Vagina (tissue), 2 donors: ENCODE data around the gene PBX1. TPM values are rescaled to one million over a fixed set of nuclear protein-coding genes. Genes with fewer than 3 reads are reported as not detected.

ENCODE experiments used
- DNase-seq, 2 donors: peaks; one replicate each; pipeline ENCODE4 v3.0.0-alpha.2; 2017; ENCODE audit errors: extremely low spot score in 2 of 2
- H3K27ac ChIP-seq: fragments of 200-600 bp; sonication (generic); one replicate; pipeline ENCODE4 v1.5.1; 2019
- H3K27me3 ChIP-seq: fragments of 200-600 bp; sonication (generic); one replicate; pipeline ENCODE4 v1.5.1; 2019
- H3K36me3 ChIP-seq, 2 donors: fragments of 200-600 bp; sonication (generic); one replicate each; pipeline ENCODE4 v1.5.1; 2017 to 2019
- H3K4me1 ChIP-seq: fragments of 200-600 bp; sonication (generic); one replicate; pipeline ENCODE4 v1.5.1; 2019
- H3K4me3 ChIP-seq, 2 donors: fragments of 200-600 bp; sonication (generic); 1 replicate in 1 of 2; 2 replicates in 1 of 2; pipeline ENCODE4 v1.5.1; 2016 to 2019
- H3K9me3 ChIP-seq: fragments of 200-600 bp; sonication (generic); one replicate; pipeline ENCODE4 v1.5.1; 2019
- CTCF ChIP-seq, 3 experiments: fragments of 450-650 bp in 2 of 3; fragments of 200-600 bp in 1 of 3; sonication (generic) in 1 of 3; IDR thresholded peaks; one replicate each; pipeline ENCODE4 v1.5.1; 2017 to 2019; ENCODE audit warnings: antibody characterized with exemption in 3 of 3, mild to moderate bottlenecking in 2 of 3, moderate library complexity in 2 of 3
- POLR2A ChIP-seq, 2 donors: fragments of 450-650 bp; IDR thresholded peaks; one replicate each; pipeline ENCODE4 v1.6.1; 2017; ENCODE audit warnings: antibody characterized with exemption in 2 of 2, mild to moderate bottlenecking in 2 of 2, moderate library complexity in 2 of 2
- POLR2AphosphoS5 ChIP-seq, 2 donors: sonication (generic); formaldehyde crosslinking; IDR thresholded peaks; one replicate each; pipeline ENCODE4 v1.9.0; 2017; ENCODE audit warnings: antibody characterized with exemption in 2 of 2, mild to moderate bottlenecking in 2 of 2, low read depth in 1 of 2; ENCODE audit not compliant: insufficient read depth in 1 of 2
- intact Hi-C: fragments of 100-400 bp; cut with DNase I; formaldehyde crosslinking; loops from one replicate; pipeline ENCODE4 v1.15.1; 2023
- total RNA-seq: library from RNA; depleted of rRNA; stranded (reverse); fragments of >200 nt; gene quantifications from one replicate; pipeline ENCODE4 v1.2.3, GENCODE V29; 2016

The PBX1 gene
- total RNA-seq, 1 donor from 2014 or later = 69.0 TPM

- Histone ChIP-seq H3K4me1 (peaks cover 61% of the 10 kb centered on the region), H3K27ac (no peak overlapping the region), H3K4me3 (no peak overlapping the region)
Observed at GRCh38 chr1:164625004-164625617, 66.1 kb downstream of the PBX1 start.

DNA sequence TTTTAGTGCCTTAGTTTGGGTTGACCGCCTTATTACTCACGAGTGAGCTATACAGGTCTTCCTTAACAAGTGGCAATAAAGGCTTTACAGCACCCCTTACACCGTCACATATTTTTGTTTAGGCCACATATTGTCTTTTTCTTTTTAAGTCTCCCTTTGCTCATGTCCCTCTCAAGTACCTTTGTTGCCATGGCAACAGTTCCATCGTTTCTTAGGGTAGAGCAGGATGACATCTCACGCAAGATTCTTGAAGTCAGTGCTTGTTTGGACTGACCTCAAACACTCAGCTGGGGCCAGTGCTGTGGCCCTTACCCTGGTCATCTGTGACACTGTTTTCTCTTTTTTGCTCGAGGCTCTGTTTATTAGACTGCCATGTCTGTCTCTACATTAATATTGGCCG, 69.8 kb downstream of the PBX1 start:
- no peak overlapping the region for H3K4me3 ChIP-seq
- intact Hi-C loops = no loop called here
- no peak for DNase-seq
- H3K4me1 ChIP-seq = peaks cover 57% of the 10 kb centered on the region
- no peak overlapping the region for H3K27ac ChIP-seq
- H3K36me3 ChIP-seq = peaks cover 0 to 3% of the 10 kb centered on the region in 2 donors
- no peaks in the 10 kb centered on the region for H3K9me3 ChIP-seq
- no peaks in the 10 kb centered on the region for H3K27me3 ChIP-seq
- TF ChIP-seq POLR2AphosphoS5 (IDR thresholded peaks at IDR 0.05; ENCODE audit: insufficient read depth in 1 of 2, low read depth in 1 of 2) (no peak), CTCF (IDR thresholded peaks at IDR 0.05) (no peak), POLR2A (IDR thresholded peaks at IDR 0.05) (no peak)

More at GRCh38 chr1:164625004-164625617, 66.1 kb downstream of the PBX1 start:
- intact Hi-C loops = no loop called here
- no peak for DNase-seq
- H3K27me3 ChIP-seq = no peaks in the 10 kb centered on the region
- no peaks in the 10 kb centered on the region for H3K9me3 ChIP-seq
- peaks cover 0 to 3% of the 10 kb centered on the region in 2 donors for H3K36me3 ChIP-seq
- TF ChIP-seq POLR2AphosphoS5 (IDR thresholded peaks at IDR 0.05; ENCODE audit: insufficient read depth in 1 of 2, low read depth in 1 of 2) (no peak), POLR2A (IDR thresholded peaks at IDR 0.05) (no peak), CTCF (IDR thresholded peaks at IDR 0.05) (peak in 1 of 3 experiments; percentile 33)

DNA sequence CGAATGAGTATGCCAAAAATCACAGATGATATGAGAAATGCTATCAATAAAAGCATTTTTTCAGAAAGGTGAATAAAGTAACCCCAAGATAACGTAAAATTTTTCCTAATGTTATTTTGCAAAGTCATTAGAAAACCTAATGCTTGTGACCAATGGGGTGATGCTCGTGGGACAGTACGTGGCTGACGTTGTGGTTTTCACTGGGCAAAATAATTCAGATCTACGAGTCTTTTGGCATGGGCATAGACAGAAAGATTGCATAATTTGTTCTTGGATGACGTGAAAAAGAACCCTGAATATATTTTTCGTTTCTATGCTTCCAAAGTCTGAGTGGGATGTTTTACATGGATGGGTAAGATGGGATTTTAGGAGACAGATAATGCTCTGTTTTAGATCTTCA, 71.0 kb downstream of the PBX1 start:
- Histone ChIP-seq H3K4me1 (peaks cover 62% of the 10 kb centered on the region), H3K27ac (no peak overlapping the region), H3K9me3 (no peaks in the 10 kb centered on the region), H3K27me3 (no peaks in the 10 kb centered on the region), H3K36me3 (peaks cover 0 to 3% of the 10 kb centered on the region in 2 donors), H3K4me3 (no peak overlapping the region)
- no peak for DNase-seq
- TF ChIP-seq POLR2A (IDR thresholded peaks at IDR 0.05) (no peak), POLR2AphosphoS5 (IDR thresholded peaks at IDR 0.05; ENCODE audit: insufficient read depth in 1 of 2, low read depth in 1 of 2) (no peak), CTCF (IDR thresholded peaks at IDR 0.05) (no peak)
- intact Hi-C loops = no loop called here

DNA sequence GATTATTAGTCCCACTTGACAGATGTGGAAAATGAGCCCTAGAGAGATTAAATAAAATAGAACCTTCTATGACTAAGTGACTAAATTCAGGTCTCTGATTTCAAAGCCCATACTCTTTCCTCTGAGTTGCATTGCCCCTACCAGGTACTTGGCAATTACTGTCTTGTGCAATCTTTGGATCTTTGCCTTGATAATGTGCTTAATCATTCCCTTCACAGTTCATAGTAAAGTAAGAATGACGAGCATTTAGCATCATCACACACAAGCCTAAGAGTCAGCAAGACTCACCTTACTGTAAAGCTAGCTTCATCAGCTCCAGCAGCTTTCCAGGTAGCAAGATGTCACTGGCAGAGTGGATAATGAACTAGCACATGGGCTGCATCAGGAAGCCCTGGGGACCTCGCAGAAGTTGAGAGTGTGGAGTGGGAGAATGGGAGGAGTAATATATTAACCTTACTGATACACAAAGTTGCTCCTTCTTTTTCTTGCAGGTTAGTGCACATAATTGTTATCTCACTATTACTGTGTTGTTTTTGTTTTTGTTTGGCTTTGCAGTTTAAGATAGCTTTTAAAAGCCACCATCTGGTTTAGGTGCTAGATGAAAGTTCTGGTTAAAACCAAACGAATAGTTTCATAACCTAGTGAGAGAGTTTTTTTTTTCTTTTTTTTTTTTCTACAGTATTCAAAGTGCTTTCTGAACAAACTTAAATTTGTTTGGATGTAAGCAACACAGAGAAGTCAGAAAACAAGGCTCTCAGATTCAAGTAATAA, 71.8 kb downstream of the PBX1 start:
- peaks cover 67% of the 10 kb centered on the region for H3K4me1 ChIP-seq
- intact Hi-C loops = no loop called here

More for the DNA sequence above, 71.8 kb downstream of the PBX1 start:
- no peak for TF ChIP-seq CTCF (IDR thresholded peaks at IDR 0.05)
- peak in 1 of 2 donors; percentile 39 for TF ChIP-seq POLR2AphosphoS5 (IDR thresholded peaks at IDR 0.05; ENCODE audit: insufficient read depth in 1 of 2, low read depth in 1 of 2)
- H3K27ac ChIP-seq = no peak overlapping the region
- no peak overlapping the region for H3K4me3 ChIP-seq
- DNase-seq = no peak
- H3K27me3 ChIP-seq = no peaks in the 10 kb centered on the region
- H3K9me3 ChIP-seq = no peaks in the 10 kb centered on the region
- H3K36me3 ChIP-seq = peaks cover 0 to 3% of the 10 kb centered on the region in 2 donors
